Epithelial cell of alveolus of lung (primary cell): ENCODE data around the gene CPNE2. TPM values are rescaled to one million over a fixed set of nuclear protein-coding genes. Genes with fewer than 3 reads are reported as not detected.

ENCODE experiments used
- total RNA-seq: library from RNA; depleted of rRNA; stranded (reverse); fragments of >200 nt; gene quantifications from 2 replicates; pipeline ENCODE4 v1.2.1, GENCODE V29; 2015

Gene CPNE2
- 24.8 and 25.2 TPM in 2 replicates for total RNA-seq

DNA sequence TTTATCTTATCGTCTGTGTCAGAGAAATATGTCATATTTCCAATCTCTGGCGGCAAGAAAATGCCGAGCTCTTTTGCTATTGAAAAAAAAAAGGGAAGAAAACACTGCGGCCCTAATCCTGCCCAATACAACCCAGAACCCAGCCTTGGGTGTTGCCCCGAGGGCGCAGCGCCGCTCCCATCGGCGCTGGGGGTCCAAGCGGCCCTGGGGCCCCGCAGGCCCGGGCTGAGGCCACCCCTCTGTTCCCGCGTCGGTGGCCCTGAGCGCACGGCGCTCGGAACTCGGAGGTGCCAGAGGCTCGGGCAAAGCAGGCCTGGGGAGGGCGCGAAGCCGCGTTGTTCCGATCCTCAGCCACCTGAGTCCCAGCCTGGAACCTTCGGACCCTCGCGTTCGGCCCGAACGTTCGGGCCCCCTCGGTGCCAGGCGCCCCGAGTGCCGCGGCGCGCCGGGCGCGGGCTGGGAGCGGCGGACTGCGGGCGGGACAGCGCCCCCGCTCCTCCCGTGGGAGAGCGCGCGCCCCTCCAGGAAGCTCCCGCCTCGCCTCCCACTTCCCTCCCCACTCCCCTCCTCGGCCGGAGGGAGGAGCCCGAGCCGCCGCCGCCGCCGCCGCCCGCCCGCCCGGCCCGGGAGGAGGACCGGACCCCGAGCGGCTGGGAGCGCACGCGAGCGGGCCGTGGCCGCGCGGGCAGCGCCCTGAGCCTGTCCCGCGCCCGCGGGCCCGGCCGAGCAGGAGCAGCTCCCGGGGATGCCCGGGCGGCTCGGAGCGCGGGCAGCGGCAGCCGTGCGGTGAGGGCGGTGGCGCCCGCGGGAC is at the start of gene CPNE2:
TSS of gene CPNE2 (plus strand) at position 609 of the 811 bp plus-strand sequence. CDS start 18,160 bp downstream, outside the sequence.

DNA sequence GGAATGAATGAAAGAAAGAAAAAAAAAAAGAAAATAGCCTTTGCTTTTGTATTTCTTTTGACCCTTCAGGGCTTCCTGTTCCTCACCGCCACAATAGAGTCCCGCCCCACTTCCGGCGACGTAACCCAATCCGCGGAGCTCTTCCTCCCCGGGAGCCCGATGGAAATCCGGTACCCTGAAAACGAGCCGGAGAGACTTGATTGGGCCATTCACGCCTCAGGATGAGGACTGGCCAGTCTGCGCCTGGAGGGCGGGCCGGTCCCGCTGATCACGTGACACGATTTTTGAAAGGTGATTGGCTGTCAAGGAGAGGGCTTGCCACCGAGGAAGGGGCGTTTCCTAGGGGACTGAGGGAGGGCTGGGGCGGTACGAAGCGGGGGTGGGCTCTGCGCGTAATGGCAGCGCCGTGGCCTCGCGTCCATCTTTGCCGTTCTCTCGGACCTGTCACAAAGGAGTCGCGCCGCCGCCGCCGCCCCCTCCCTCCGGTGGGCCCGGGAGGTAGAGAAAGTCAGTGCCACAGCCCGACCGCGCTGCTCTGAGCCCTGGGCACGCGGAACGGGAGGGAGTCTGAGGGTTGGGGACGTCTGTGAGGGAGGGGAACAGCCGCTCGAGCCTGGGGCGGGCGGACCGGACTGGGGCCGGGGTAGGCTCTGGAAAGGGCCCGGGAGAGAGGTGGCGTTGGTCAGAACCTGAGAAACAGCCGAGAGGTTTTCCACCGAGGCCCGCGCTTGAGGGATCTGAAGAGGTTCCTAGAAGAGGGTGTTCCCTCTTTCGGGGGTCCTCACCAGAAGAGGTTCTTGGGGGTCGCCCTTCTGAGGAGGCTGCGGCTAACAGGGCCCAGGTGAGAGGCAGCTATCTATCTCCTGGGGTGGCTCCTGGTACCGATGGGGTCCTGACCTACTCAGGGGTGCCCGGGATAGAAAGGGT is 93.8 kb downstream of the CPNE2 start, which contains the start of the genes PSME3IP1 and RSPRY1:
TSS of gene PSME3IP1 (minus strand) at position 95 of the 927 bp plus-strand sequence. CDS start 12,185 bp downstream, outside the sequence.
TSS of gene RSPRY1 (plus strand) at position 385 of the 927 bp plus-strand sequence. CDS start 18,330 bp downstream, outside the sequence.

Other genes starting within 250 kb of the CPNE2 start
- gene SLC12A3, start 227.4 kb upstream of the CPNE2 start, total RNA-seq = not detected in 2 replicates
- 143 and 171 TPM in 2 replicates for gene HERPUD1, start 160.4 kb upstream of the CPNE2 start, total RNA-seq
- 0.40 and 0.91 TPM in 2 replicates for gene CETP, start 130.6 kb upstream of the CPNE2 start, total RNA-seq
- gene NLRC5, start 103.0 kb upstream of the CPNE2 start, total RNA-seq = 7.3 and 9.6 TPM in 2 replicates
- 52.6 and 52.9 TPM in 2 replicates for gene PSME3IP1, start 93.5 kb downstream of the CPNE2 start, total RNA-seq
- 33.4 and 37.3 TPM in 2 replicates for gene RSPRY1, start 93.7 kb downstream of the CPNE2 start, total RNA-seq
- 59.6 and 62.4 TPM in 2 replicates for gene ARL2BP, start 152.7 kb downstream of the CPNE2 start, total RNA-seq
- 0.91 TPM in 1 of 2 replicates, not detected in the other for gene PLLP, start 192.1 kb downstream of the CPNE2 start, total RNA-seq